Ascending aorta (tissue), 2 donors: ENCODE data around the gene ELAVL4. TPM values are rescaled to one million over a fixed set of nuclear protein-coding genes. Genes with fewer than 3 reads are reported as not detected.

Experiments
- DNase-seq, 2 donors: peaks; one replicate each; pipeline ENCODE4 v3.0.0-alpha.2; 2019; ENCODE audit warnings: low spot score in 2 of 2
- H3K27ac ChIP-seq, 2 donors: fragments of 200-600 bp; sonication (generic); one replicate each; pipeline ENCODE4 v1.5.1; 2016 to 2017; ENCODE audit warnings: mild to moderate bottlenecking in 1 of 2
- H3K27me3 ChIP-seq: fragments of 200-600 bp; sonication (generic); one replicate; pipeline ENCODE4 v1.5.1; 2017
- H3K36me3 ChIP-seq, 2 donors: fragments of 200-600 bp; sonication (generic); one replicate each; pipeline ENCODE4 v1.5.1; 2016
- H3K4me1 ChIP-seq, 2 donors: fragments of 200-600 bp; sonication (generic); one replicate each; pipeline ENCODE4 v1.5.1; 2016 to 2017; ENCODE audit warnings: mild to moderate bottlenecking in 1 of 2
- H3K4me3 ChIP-seq, 2 donors: fragments of 200-600 bp; sonication (generic); one replicate each; pipeline ENCODE4 v1.5.1; 2016 to 2017; ENCODE audit warnings: mild to moderate bottlenecking in 1 of 2
- H3K9me3 ChIP-seq, 2 donors: fragments of 200-600 bp; sonication (generic); one replicate each; pipeline ENCODE4 v1.5.1; 2016
- intact Hi-C: fragments of 100-400 bp; cut with DNase I; formaldehyde crosslinking; loops from one replicate; pipeline ENCODE4 v1.15.1; 2023
- total RNA-seq: library from RNA; depleted of rRNA; stranded (reverse); fragments of >200 nt; gene quantifications from one replicate; pipeline ENCODE4 v1.1.0, GENCODE V29; 2016
- TF ChIP-seq, protein P1 (sequence below), 3 experiments: fragments of 200-600 bp in 2 of 3; fragments of 450-650 bp in 1 of 3; sonication (generic) in 2 of 3; IDR thresholded peaks; one replicate each; pipeline ENCODE4 v1.5.1; 2016 to 2019; ENCODE audit warnings: antibody characterized with exemption in 3 of 3, mild to moderate bottlenecking in 1 of 3, moderate library complexity in 1 of 3

The ELAVL4 gene
- total RNA-seq, 1 donor from 2014 or later = not detected

- H3K9me3 ChIP-seq = no peaks in the 10 kb centered on the region
- intact Hi-C loops = no loop called here
- H3K4me1 ChIP-seq = no peaks in the 10 kb centered on the region
- no peaks in the 10 kb centered on the region for H3K36me3 ChIP-seq
- TF ChIP-seq, protein P1, sequence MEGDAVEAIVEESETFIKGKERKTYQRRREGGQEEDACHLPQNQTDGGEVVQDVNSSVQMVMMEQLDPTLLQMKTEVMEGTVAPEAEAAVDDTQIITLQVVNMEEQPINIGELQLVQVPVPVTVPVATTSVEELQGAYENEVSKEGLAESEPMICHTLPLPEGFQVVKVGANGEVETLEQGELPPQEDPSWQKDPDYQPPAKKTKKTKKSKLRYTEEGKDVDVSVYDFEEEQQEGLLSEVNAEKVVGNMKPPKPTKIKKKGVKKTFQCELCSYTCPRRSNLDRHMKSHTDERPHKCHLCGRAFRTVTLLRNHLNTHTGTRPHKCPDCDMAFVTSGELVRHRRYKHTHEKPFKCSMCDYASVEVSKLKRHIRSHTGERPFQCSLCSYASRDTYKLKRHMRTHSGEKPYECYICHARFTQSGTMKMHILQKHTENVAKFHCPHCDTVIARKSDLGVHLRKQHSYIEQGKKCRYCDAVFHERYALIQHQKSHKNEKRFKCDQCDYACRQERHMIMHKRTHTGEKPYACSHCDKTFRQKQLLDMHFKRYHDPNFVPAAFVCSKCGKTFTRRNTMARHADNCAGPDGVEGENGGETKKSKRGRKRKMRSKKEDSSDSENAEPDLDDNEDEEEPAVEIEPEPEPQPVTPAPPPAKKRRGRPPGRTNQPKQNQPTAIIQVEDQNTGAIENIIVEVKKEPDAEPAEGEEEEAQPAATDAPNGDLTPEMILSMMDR (IDR thresholded peaks at IDR 0.05) = no peak
- no peaks in the 10 kb centered on the region for H3K27me3 ChIP-seq
- H3K27ac ChIP-seq = no peak overlapping the region
- H3K4me3 ChIP-seq = no peak overlapping the region
- DNase-seq = no peak
Observed at GRCh38 chr1:50109116-50109515, 396 bp downstream of the ELAVL4 start.

GRCh38 chr1:50109647-50110075, 941 bp downstream of the ELAVL4 start:
- no peaks in the 10 kb centered on the region for H3K4me1 ChIP-seq
- intact Hi-C loops = no loop called here

GRCh38 chr1:50110151-50110550, 1.4 kb downstream of the ELAVL4 start:
- H3K27me3 ChIP-seq = no peaks in the 10 kb centered on the region
- intact Hi-C loops = no loop called here

More at GRCh38 chr1:50109647-50110075, 941 bp downstream of the ELAVL4 start:
- DNase-seq = no peak
- H3K9me3 ChIP-seq = no peaks in the 10 kb centered on the region
- TF ChIP-seq, protein P1 (IDR thresholded peaks at IDR 0.05) = no peak
- H3K36me3 ChIP-seq = no peaks in the 10 kb centered on the region
- no peaks in the 10 kb centered on the region for H3K27me3 ChIP-seq
- H3K27ac ChIP-seq = no peak overlapping the region
- no peak overlapping the region for H3K4me3 ChIP-seq

GRCh38 chr1:50110656-50111055, 1.9 kb downstream of the ELAVL4 start:
- no peak for DNase-seq
- Histone ChIP-seq H3K4me1 (no peaks in the 10 kb centered on the region), H3K27ac (no peak overlapping the region), H3K9me3 (no peaks in the 10 kb centered on the region), H3K27me3 (no peaks in the 10 kb centered on the region), H3K36me3 (no peaks in the 10 kb centered on the region), H3K4me3 (no peak overlapping the region)
- intact Hi-C loops = no loop called here
- TF ChIP-seq, protein P1 (IDR thresholded peaks at IDR 0.05) = no peak

More at GRCh38 chr1:50110151-50110550, 1.4 kb downstream of the ELAVL4 start:
- no peak overlapping the region for H3K4me3 ChIP-seq
- TF ChIP-seq, protein P1 (IDR thresholded peaks at IDR 0.05) = no peak
- DNase-seq = no peak
- no peaks in the 10 kb centered on the region for H3K9me3 ChIP-seq
- H3K27ac ChIP-seq = no peak overlapping the region
- no peaks in the 10 kb centered on the region for H3K36me3 ChIP-seq
- no peaks in the 10 kb centered on the region for H3K4me1 ChIP-seq

DNA sequence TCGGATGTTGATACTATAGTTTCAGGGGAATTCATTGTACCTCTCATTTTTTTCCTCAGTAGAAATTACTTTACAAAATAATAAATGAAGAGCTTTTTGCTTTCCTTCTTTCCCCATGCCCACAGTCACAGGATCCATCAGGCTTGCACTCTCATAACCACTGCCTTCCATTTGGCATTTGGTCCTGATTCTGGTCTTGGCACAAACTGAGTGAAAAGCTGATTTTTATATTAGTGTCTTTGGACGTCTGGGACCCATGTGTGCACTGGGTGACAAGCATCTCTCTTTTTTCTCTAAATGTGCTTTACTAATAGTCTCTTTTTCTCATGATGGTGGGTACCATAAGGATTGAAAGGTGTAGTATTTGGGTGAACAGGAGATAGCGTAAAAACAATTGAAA, 2.8 kb downstream of the ELAVL4 start:
- intact Hi-C loops = no loop called here
- no peak for DNase-seq
- Histone ChIP-seq H3K27ac (no peak overlapping the region), H3K4me1 (no peaks in the 10 kb centered on the region), H3K9me3 (no peaks in the 10 kb centered on the region), H3K36me3 (no peaks in the 10 kb centered on the region), H3K27me3 (no peaks in the 10 kb centered on the region), H3K4me3 (no peak overlapping the region)
- TF ChIP-seq, protein P1 (IDR thresholded peaks at IDR 0.05) = no peak

DNA sequence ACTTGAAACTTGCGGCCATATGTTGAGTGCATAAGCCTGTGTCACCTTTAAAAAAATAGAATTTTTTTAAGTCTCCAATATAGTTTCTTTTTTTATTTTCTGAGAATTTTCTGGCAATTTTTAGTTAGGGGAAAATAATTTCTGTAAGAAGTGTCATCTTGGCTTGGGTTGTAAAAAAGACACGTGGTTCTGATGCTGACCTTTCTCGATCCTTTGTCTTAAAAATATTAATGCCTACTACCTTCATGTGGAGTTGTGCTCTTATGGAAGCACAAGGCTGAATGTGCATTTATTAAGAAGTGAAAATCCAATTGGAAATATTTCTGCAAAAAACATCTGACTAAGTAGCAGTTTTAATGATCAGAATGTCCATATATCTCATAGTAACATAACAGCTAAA, 3.5 kb downstream of the ELAVL4 start:
- Histone ChIP-seq H3K36me3 (no peaks in the 10 kb centered on the region), H3K27me3 (no peaks in the 10 kb centered on the region), H3K4me3 (no peak overlapping the region), H3K27ac (no peak overlapping the region), H3K9me3 (no peaks in the 10 kb centered on the region), H3K4me1 (no peaks in the 10 kb centered on the region)
- TF ChIP-seq, protein P1 (IDR thresholded peaks at IDR 0.05) = no peak
- DNase-seq = no peak
- intact Hi-C loops = no loop called here
